ENCODE results near the gene BMP8B. TPM values are rescaled to one million over a fixed set of nuclear protein-coding genes. Genes with fewer than 3 reads are reported as not detected.
A peak's percentile ranks its signal among the peaks of the same experiment; 100 is the strongest.
"Not testable (repeated sequence)": the region's sequence is repeated elsewhere in the genome, so short reads cannot be mapped to it uniquely, and the experiment has no call there.

The BMP8B gene
- total and polyA plus RNA-seq, 2 donors (not counting 1 experiment from before 2014, with no cell fraction given): 1.5 to 2.3 TPM

DNA sequence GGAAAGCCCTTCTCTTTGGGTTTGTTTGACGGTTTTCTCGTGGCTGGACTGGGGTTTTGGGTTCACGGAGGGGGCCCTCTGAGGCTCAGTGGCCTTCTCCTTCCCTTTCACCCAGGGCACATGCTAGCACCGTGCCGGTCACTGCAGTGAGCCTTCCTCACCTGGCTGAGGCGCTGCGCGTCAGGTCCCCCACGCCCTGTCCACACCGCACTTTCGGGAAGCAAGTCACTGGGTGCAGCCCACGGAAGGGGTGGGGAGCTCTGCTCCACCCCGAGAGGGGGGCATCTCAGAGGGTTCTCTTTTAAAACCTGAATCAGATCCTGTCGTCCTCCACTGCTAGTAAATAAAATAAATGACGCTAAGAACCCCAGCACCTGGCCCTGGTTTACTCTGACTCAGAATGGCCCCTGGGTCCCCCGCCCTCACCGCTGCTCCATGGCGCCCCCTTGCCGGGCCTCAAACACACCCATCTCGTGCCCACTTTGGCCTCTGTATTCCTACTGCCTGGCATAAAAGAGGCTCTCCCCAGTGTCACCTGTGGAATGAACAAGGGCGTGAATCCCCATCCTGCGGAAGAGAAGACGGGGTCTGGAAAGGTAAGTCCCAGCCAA lies 15.2 kb downstream of the BMP8B start:
- H3K9me3 ChIP-seq (ENCODE audit: control extremely low read depth in 1 of 3, control insufficient read depth in 2 of 3, insufficient read depth in 1 of 3, low read length in 2 of 3); H3K4me2 ChIP-seq (replicated peaks; ENCODE audit: low read depth, low read length, poor library complexity, severe bottlenecking); H3K27ac ChIP-seq (ENCODE audit: low read length in 2 of 2); H3K27me3 ChIP-seq (replicated peaks in 1 of 4; ENCODE audit: control extremely low read depth in 1 of 4, control insufficient read depth in 3 of 4, insufficient read depth in 4 of 4, low read length in 3 of 4); H3K4me3 Mint-ChIP-seq; H3K9ac ChIP-seq (ENCODE audit: low read length); CTCF ChIA-PET; H3K4me3 ChIP-seq (ENCODE audit: control extremely low read depth in 1 of 5, extremely low read depth in 1 of 5, insufficient read depth in 1 of 5, low read depth in 2 of 5, low read length in 4 of 5); DNase-seq; H3K27ac Mint-ChIP-seq; ATAC-seq (ENCODE audit: low read depth); H3K36me3 ChIP-seq (replicated peaks in 1 of 2; ENCODE audit: control extremely low read depth in 1 of 2, control insufficient read depth in 1 of 2, extremely low read depth in 1 of 2, insufficient read depth in 2 of 2, low read length in 1 of 2); H3K9me3 Mint-ChIP-seq (ENCODE audit: insufficient read depth); H2AFZ ChIP-seq (ENCODE audit: insufficient read depth, low read depth, low read length, poor library complexity, severe bottlenecking); H3K79me2 ChIP-seq (ENCODE audit: control insufficient read depth, insufficient read depth, low read length); H4K20me1 ChIP-seq (ENCODE audit: control insufficient read depth, insufficient read depth, low read length, poor library complexity, severe bottlenecking); H3K4me1 ChIP-seq (ENCODE audit: control insufficient read depth in 2 of 2, insufficient read depth in 2 of 2, low read length in 2 of 2); POLR2A ChIA-PET; intact Hi-C loops (cut with micrococcal nuclease); H3K27me3 Mint-ChIP-seq: not testable (repeated sequence)
- peaks cover 13% of the 10 kb centered on the region for H3K4me1 Mint-ChIP-seq
- WGBS (ENCODE audit: insufficient coverage): no CpG with 5 or more reads among the region's 23 CpGs

DNA sequence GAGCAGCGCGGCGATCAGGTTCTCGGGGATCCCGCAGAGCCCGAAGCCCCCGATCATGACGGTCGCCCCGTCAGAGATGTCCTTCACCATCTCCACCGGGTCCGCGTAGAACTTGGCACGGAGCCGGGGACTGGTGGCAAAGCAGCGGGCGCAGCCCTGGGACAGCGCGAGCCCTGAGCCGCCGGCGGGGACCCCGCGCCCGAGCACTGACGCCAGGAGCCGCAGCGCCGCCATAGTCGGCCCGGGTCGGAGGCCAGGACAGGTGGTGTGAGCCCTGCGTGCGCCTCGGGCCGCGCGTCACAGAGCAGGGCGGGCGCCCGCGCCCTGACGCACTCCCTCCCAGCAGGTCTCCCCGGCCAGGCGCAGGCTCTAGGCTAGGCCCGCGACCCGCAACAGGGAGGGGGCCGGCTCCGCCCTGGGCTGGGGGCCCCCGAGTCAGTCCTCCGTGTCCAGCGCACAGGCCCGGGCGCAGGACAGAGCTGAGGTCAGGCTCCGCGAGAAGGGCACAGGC lies 17.6 kb downstream of the BMP8B start, which contains the start of gene OXCT2:
Gene OXCT2 (minus strand): TSS at position 327 of the 511 bp plus-strand sequence. CDS start 93 bp downstream, at position 234.
- peak; percentile 50 for ATAC-seq (ENCODE audit: low read depth)
- H3K4me2 ChIP-seq (replicated peaks; ENCODE audit: low read depth, low read length, poor library complexity, severe bottlenecking); H3K27ac ChIP-seq (ENCODE audit: low read length in 2 of 2); H3K9ac ChIP-seq (ENCODE audit: low read length); CTCF ChIA-PET; H3K4me1 Mint-ChIP-seq; H3K36me3 ChIP-seq (replicated peaks in 1 of 2; ENCODE audit: control extremely low read depth in 1 of 2, control insufficient read depth in 1 of 2, extremely low read depth in 1 of 2, insufficient read depth in 2 of 2, low read length in 1 of 2); H3K27me3 ChIP-seq (replicated peaks in 1 of 4; ENCODE audit: control extremely low read depth in 1 of 4, control insufficient read depth in 3 of 4, insufficient read depth in 4 of 4, low read length in 3 of 4); H3K4me1 ChIP-seq (ENCODE audit: control insufficient read depth in 2 of 2, insufficient read depth in 2 of 2, low read length in 2 of 2); POLR2A ChIA-PET; H3K9me3 Mint-ChIP-seq (ENCODE audit: insufficient read depth); H3K27me3 Mint-ChIP-seq; H3K79me2 ChIP-seq (ENCODE audit: control insufficient read depth, insufficient read depth, low read length); H2AFZ ChIP-seq (ENCODE audit: insufficient read depth, low read depth, low read length, poor library complexity, severe bottlenecking); H3K9me3 ChIP-seq (ENCODE audit: control extremely low read depth in 1 of 3, control insufficient read depth in 2 of 3, insufficient read depth in 1 of 3, low read length in 2 of 3); H3K4me3 ChIP-seq (ENCODE audit: control extremely low read depth in 1 of 5, extremely low read depth in 1 of 5, insufficient read depth in 1 of 5, low read depth in 2 of 5, low read length in 4 of 5); intact Hi-C loops (cut with micrococcal nuclease); H3K27ac Mint-ChIP-seq; DNase-seq; H4K20me1 ChIP-seq (ENCODE audit: control insufficient read depth, insufficient read depth, low read length, poor library complexity, severe bottlenecking): not testable (repeated sequence)
- WGBS (ENCODE audit: insufficient coverage): 0% methylated on average over 3 of the region's 57 CpGs
- H3K4me3 Mint-ChIP-seq: peak within 1 kb of the TSS; percentile 78

DNA sequence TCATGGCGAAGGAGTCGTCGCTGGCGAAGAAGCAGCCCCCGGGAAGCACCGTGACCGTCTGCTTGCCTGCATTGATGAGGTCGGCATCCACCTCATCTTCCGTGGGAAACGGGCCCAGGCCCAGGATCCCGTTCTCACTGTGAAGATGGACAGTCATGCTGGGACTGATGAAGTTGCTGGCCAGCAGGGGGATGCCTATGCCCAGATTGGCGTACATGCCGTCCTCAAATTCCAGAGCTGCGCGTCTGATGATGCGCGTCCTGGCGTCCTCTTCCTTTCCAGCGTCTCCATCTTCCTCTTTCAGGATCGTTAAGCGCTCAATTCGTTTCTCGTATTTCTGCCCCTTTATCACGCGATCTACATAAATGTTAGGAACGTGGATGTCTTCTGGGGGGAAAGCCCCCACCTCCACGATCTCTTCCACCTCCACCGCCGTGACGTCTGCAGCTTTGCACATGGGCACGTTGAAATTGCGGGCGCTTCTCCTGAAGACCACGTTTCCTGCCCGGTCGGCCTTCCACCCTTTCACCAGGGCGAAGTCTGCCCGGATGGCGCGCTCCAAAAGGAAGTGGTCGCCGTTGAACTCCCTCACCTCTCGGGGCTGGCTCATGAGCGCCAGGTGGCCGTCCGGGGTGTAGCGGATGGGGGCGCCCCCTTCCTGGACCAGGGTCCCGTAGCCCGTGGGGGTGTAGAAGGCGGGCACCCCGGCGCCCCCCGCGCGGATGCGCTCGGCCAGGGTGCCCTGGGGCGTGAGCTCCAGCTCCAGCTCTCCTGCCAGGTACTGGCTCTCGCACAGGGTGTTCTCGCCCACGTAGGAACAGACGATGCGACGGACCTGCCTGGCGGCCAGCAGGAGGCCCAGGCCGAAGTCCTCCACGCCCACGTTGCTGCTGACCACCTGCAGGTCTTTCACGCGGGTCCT lies 18.3 kb downstream of the BMP8B start:
- DNase-seq: peak; percentile 39
- intact Hi-C loops (cut with micrococcal nuclease); H3K27me3 Mint-ChIP-seq; CTCF ChIA-PET; H3K9me3 Mint-ChIP-seq (ENCODE audit: insufficient read depth); H3K36me3 ChIP-seq (replicated peaks in 1 of 2; ENCODE audit: control extremely low read depth in 1 of 2, control insufficient read depth in 1 of 2, extremely low read depth in 1 of 2, insufficient read depth in 2 of 2, low read length in 1 of 2); H3K9ac ChIP-seq (ENCODE audit: low read length); H3K4me1 ChIP-seq (ENCODE audit: control insufficient read depth in 2 of 2, insufficient read depth in 2 of 2, low read length in 2 of 2); H3K79me2 ChIP-seq (ENCODE audit: control insufficient read depth, insufficient read depth, low read length); H3K4me1 Mint-ChIP-seq; POLR2A ChIA-PET; H3K4me2 ChIP-seq (replicated peaks; ENCODE audit: low read depth, low read length, poor library complexity, severe bottlenecking); H2AFZ ChIP-seq (ENCODE audit: insufficient read depth, low read depth, low read length, poor library complexity, severe bottlenecking); H3K9me3 ChIP-seq (ENCODE audit: control extremely low read depth in 1 of 3, control insufficient read depth in 2 of 3, insufficient read depth in 1 of 3, low read length in 2 of 3); H3K27ac ChIP-seq (ENCODE audit: low read length in 2 of 2); H3K4me3 ChIP-seq (ENCODE audit: control extremely low read depth in 1 of 5, extremely low read depth in 1 of 5, insufficient read depth in 1 of 5, low read depth in 2 of 5, low read length in 4 of 5); H3K27ac Mint-ChIP-seq; H4K20me1 ChIP-seq (ENCODE audit: control insufficient read depth, insufficient read depth, low read length, poor library complexity, severe bottlenecking); H3K27me3 ChIP-seq (replicated peaks in 1 of 4; ENCODE audit: control extremely low read depth in 1 of 4, control insufficient read depth in 3 of 4, insufficient read depth in 4 of 4, low read length in 3 of 4): not testable (repeated sequence)
- peak overlapping the region; percentile 78 for H3K4me3 Mint-ChIP-seq
- WGBS (ENCODE audit: insufficient coverage): no CpG with 5 or more reads among the region's 71 CpGs
- ATAC-seq (ENCODE audit: low read depth): peak; percentile 35

DNA sequence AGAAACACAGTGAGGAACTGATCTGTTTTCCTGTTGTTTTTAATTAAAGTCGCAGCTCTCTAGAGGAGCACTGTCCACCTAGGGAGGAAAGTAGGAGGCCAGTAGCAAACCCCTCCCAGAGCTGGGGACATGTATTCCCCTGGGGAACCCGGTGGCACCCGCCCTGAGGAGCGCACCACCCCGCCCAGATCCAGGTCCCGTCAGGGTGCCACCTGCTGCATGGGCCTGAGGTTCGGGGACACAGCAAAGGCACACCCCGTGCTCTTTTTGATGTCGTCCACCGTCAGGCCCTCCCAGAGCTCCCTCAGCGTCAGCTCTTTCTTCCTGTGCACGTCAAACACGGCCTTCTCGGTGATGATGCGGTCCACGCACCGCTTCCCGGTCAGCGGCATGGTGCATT lies 19.2 kb downstream of the BMP8B start:
- intact Hi-C loops (cut with micrococcal nuclease); H3K4me1 Mint-ChIP-seq; H3K9me3 Mint-ChIP-seq (ENCODE audit: insufficient read depth); H2AFZ ChIP-seq (ENCODE audit: insufficient read depth, low read depth, low read length, poor library complexity, severe bottlenecking); H3K9me3 ChIP-seq (ENCODE audit: control extremely low read depth in 1 of 3, control insufficient read depth in 2 of 3, insufficient read depth in 1 of 3, low read length in 2 of 3); ATAC-seq (ENCODE audit: low read depth); H3K4me1 ChIP-seq (ENCODE audit: control insufficient read depth in 2 of 2, insufficient read depth in 2 of 2, low read length in 2 of 2); H3K9ac ChIP-seq (ENCODE audit: low read length); H3K27me3 Mint-ChIP-seq; H3K4me2 ChIP-seq (replicated peaks; ENCODE audit: low read depth, low read length, poor library complexity, severe bottlenecking); H4K20me1 ChIP-seq (ENCODE audit: control insufficient read depth, insufficient read depth, low read length, poor library complexity, severe bottlenecking); H3K27ac Mint-ChIP-seq; H3K4me3 ChIP-seq (ENCODE audit: control extremely low read depth in 1 of 5, extremely low read depth in 1 of 5, insufficient read depth in 1 of 5, low read depth in 2 of 5, low read length in 4 of 5); H3K79me2 ChIP-seq (ENCODE audit: control insufficient read depth, insufficient read depth, low read length); H3K27ac ChIP-seq (ENCODE audit: low read length in 2 of 2); H3K4me3 Mint-ChIP-seq; CTCF ChIA-PET; H3K36me3 ChIP-seq (replicated peaks in 1 of 2; ENCODE audit: control extremely low read depth in 1 of 2, control insufficient read depth in 1 of 2, extremely low read depth in 1 of 2, insufficient read depth in 2 of 2, low read length in 1 of 2); POLR2A ChIA-PET; H3K27me3 ChIP-seq (replicated peaks in 1 of 4; ENCODE audit: control extremely low read depth in 1 of 4, control insufficient read depth in 3 of 4, insufficient read depth in 4 of 4, low read length in 3 of 4); DNase-seq: not testable (repeated sequence)
- WGBS (ENCODE audit: insufficient coverage): 75% methylated on average over 5 of the region's 19 CpGs

All from B cell (primary cell).